NCI-H1092 treated with DMSO at 0.1 percent for 48 hours (cell line): Measurements from ENCODE around the gene ATP5ME.
"Not testable (repeated sequence)": the region's sequence is repeated elsewhere in the genome, so short reads cannot be mapped to it uniquely, and the experiment has no call there.

Experiments
- DNase-seq: peaks from one replicate; lab custom pipeline; 2025; lab: John Stamatoyannopoulos, UW

The ATP5ME gene

GRCh38 chr4:674172-675035 is at the start of gene ATP5ME, which contains the start of gene MYL5:
TSS of gene ATP5ME (minus strand) at chr4:674276. CDS start at chr4:674247, 29 bp downstream.
TSS of gene MYL5 (plus strand) at chr4:674542. CDS start at chr4:678027, 3,485 bp downstream.
- peak; percentile 94 for DNase-seq

- DNase-seq, result no peak
Observed at GRCh38 chr4:722851-723360, 48.8 kb upstream of the ATP5ME start.

GRCh38 chr4:722169-722725 is 48.2 kb upstream of the ATP5ME start:
- DNase-seq, result no peak

- no peak for DNase-seq
Observed at GRCh38 chr4:721261-722168, 47.4 kb upstream of the ATP5ME start.

GRCh38 chr4:720111-720860 is 46.2 kb upstream of the ATP5ME start:
- DNase-seq, result no peak

- no peak for DNase-seq
Observed at GRCh38 chr4:718460-718859, 44.4 kb upstream of the ATP5ME start.

- DNase-seq, result no peak
Observed at GRCh38 chr4:717601-718320, 43.7 kb upstream of the ATP5ME start.

GRCh38 chr4:714087-714486 is 40.0 kb upstream of the ATP5ME start:
- no peak for DNase-seq

GRCh38 chr4:712916-713632 is 39.0 kb upstream of the ATP5ME start:
- DNase-seq, result no peak

- no peak for DNase-seq
Observed at GRCh38 chr4:712093-712492, 38.0 kb upstream of the ATP5ME start.

- DNase-seq, result no peak
Observed at GRCh38 chr4:710916-711315, 36.8 kb upstream of the ATP5ME start.

GRCh38 chr4:710116-710515 is 36.0 kb upstream of the ATP5ME start:
- no peak for DNase-seq

GRCh38 chr4:709348-709747 is 35.3 kb upstream of the ATP5ME start:
- no peak for DNase-seq

- DNase-seq, result no peak
Observed at GRCh38 chr4:708631-708933, 34.5 kb upstream of the ATP5ME start.

GRCh38 chr4:707929-708630 is 34.0 kb upstream of the ATP5ME start:
- no peak for DNase-seq

- DNase-seq, result no peak
Observed at GRCh38 chr4:706834-707598, 32.9 kb upstream of the ATP5ME start.

- not testable (repeated sequence) for DNase-seq
Observed at GRCh38 chr4:706083-706633, 32.1 kb upstream of the ATP5ME start.

- DNase-seq, result peak; percentile 90
Observed at GRCh38 chr4:705278-706082, 31.4 kb upstream of the ATP5ME start, which contains the start of gene PCGF3. TSS of gene PCGF3 (plus strand) at chr4:705832. CDS start at chr4:733681, 27,849 bp downstream.
